IMR-90 (cell line): Measurements from ENCODE around the gene ARHGAP19. TPM values are rescaled to one million over a fixed set of nuclear protein-coding genes. Genes with fewer than 3 reads are reported as not detected.
A peak's percentile ranks its signal among the peaks of the same experiment; 100 is the strongest.

ENCODE experiments used
- ATAC-seq: fragments of 200-7000 bp; cut with Tn5 transposase; 2 replicates; pipeline ENCODE4 v1.9.1; 2020; ENCODE audit warnings: low read depth, mild to moderate bottlenecking, moderate library complexity
- BruUV-seq: library from RNA; stranded (reverse); fragments of 400-500 nt; replicated peaks from 2 replicates; lab custom pipeline; 2021; lab: Mats Ljungman, UMichigan
- CTCF ChIA-PET: fragments of 300-600 bp; formaldehyde crosslinking; extraction: SDS; loops from one replicate; lab custom pipeline; 2021; ENCODE audit warnings: antibody characterized with exemption; lab: Yijun Ruan, JAX
- POLR2A ChIA-PET: fragments of 300-600 bp; sonication (Branson Sonifier 250); formaldehyde crosslinking; loops from one replicate; lab custom pipeline; 2022; ENCODE audit warnings: antibody characterized with exemption; ENCODE audit not compliant: unreplicated experiment; lab: Charles Lee
- DNase-seq: peaks from one replicate; pipeline ENCODE4 v3.0.0; 2013
- H2AFZ ChIP-seq: replicated peaks from 2 replicates; pipeline ENCODE3; 2013; ENCODE audit warnings: low read length, mild to moderate bottlenecking; ENCODE audit not compliant: poor library complexity
- H2AK5ac ChIP-seq: 2 replicates; pipeline ENCODE4 v1.6.1; 2013; ENCODE audit warnings: low read depth, low read length, inconsistent platforms
- H2AK9ac ChIP-seq: replicated peaks from 2 replicates; pipeline ENCODE3; 2013; ENCODE audit warnings: mild to moderate bottlenecking, low read depth, low read length, moderate library complexity; ENCODE audit not compliant: poor library complexity
- H2BK120ac ChIP-seq: 2 replicates; pipeline ENCODE4 v1.6.1; 2013; ENCODE audit warnings: low read depth, low read length, inconsistent platforms
- H2BK15ac ChIP-seq: 3 replicates; pipeline ENCODE4 v1.6.1; 2013; ENCODE audit warnings: low read depth, low read length, inconsistent platforms
- H2BK20ac ChIP-seq: 2 replicates; pipeline ENCODE4 v1.6.1; 2013; ENCODE audit warnings: low read depth, mild to moderate bottlenecking, inconsistent platforms, low read length, moderate library complexity
- H2BK5ac ChIP-seq: 2 replicates; pipeline ENCODE4 v1.6.1; 2013; ENCODE audit warnings: mild to moderate bottlenecking, low read depth, low read length, inconsistent platforms; ENCODE audit not compliant: poor library complexity, severe bottlenecking
- H3K14ac ChIP-seq: replicated peaks from 2 replicates; pipeline ENCODE4 v1.6.1; 2013; ENCODE audit warnings: low read depth, low read length, inconsistent platforms
- H3K18ac ChIP-seq: 2 replicates; pipeline ENCODE4 v1.6.1; 2013; ENCODE audit warnings: low read depth, low read length, control low read depth
- H3K23ac ChIP-seq: 2 replicates; pipeline ENCODE4 v1.6.1; 2013; ENCODE audit warnings: low read depth, low read length, inconsistent platforms
- H3K27ac ChIP-seq: 2 replicates; pipeline ENCODE4 v1.5.1; 2013; ENCODE audit warnings: mild to moderate bottlenecking, control low read depth, low read length; ENCODE audit not compliant: insufficient read depth
- H3K27me3 ChIP-seq: 2 replicates; pipeline ENCODE4 v1.6.1; 2013; ENCODE audit warnings: low read length; ENCODE audit not compliant: control insufficient read depth, insufficient read depth
- H3K36me3 ChIP-seq: 2 replicates; pipeline ENCODE4 v1.6.1; 2013; ENCODE audit warnings: low read length, mixed read lengths; ENCODE audit not compliant: control insufficient read depth, insufficient read depth
- H3K4ac ChIP-seq: 2 replicates; pipeline ENCODE4 v1.6.1; 2013; ENCODE audit warnings: low read depth, low read length, inconsistent platforms
- H3K4me1 ChIP-seq: 2 replicates; pipeline ENCODE4 v1.6.1; 2013; ENCODE audit warnings: low read length, mixed read lengths; ENCODE audit not compliant: control insufficient read depth, insufficient read depth
- H3K4me2 ChIP-seq: 2 replicates; pipeline ENCODE4 v1.6.1; 2013; ENCODE audit warnings: low read depth, mild to moderate bottlenecking, control low read depth, low read length, moderate library complexity
- H3K4me3 ChIP-seq: 2 replicates; pipeline ENCODE4 v1.5.1; 2013; ENCODE audit warnings: low read depth, mild to moderate bottlenecking, control low read depth, low read length, moderate library complexity; ENCODE audit not compliant: insufficient read depth
- H3K56ac ChIP-seq: 2 replicates; pipeline ENCODE4 v1.6.1; 2013; ENCODE audit warnings: low read length, inconsistent platforms; ENCODE audit not compliant: insufficient read depth; ENCODE audit errors: extremely low read depth
- H3K79me1 ChIP-seq, 2 experiments: 2 replicates each; pipeline ENCODE4 v1.6.1; 2013; ENCODE audit warnings: low read length in 2 of 2, inconsistent platforms in 1 of 2, low read depth in 1 of 2
- H3K9ac ChIP-seq: 2 replicates; pipeline ENCODE4 v1.6.1; 2013; ENCODE audit warnings: low read depth, low read length, control low read depth
- H3K9me1 ChIP-seq: 2 replicates; pipeline ENCODE4 v1.6.1; 2013; ENCODE audit warnings: low read length, inconsistent platforms; ENCODE audit not compliant: insufficient read depth
- H3K9me3 ChIP-seq: 2 replicates; pipeline ENCODE4 v1.6.1; 2013; ENCODE audit warnings: low read length; ENCODE audit not compliant: control insufficient read depth, insufficient read depth
- H4K20me1 ChIP-seq: 2 replicates; pipeline ENCODE4 v1.6.1; 2013; ENCODE audit warnings: low read length, inconsistent platforms; ENCODE audit not compliant: insufficient read depth
- H4K5ac ChIP-seq: 2 replicates; pipeline ENCODE4 v1.6.1; 2013; ENCODE audit warnings: mild to moderate bottlenecking, low read depth, low read length, control low read depth
- H4K8ac ChIP-seq, 2 experiments: 2 replicates each; pipeline ENCODE4 v1.6.1; 2013; ENCODE audit warnings: low read depth in 2 of 2, low read length in 2 of 2, control low read depth in 1 of 2, inconsistent platforms in 1 of 2
- H4K91ac ChIP-seq: 2 replicates; pipeline ENCODE4 v1.6.1; 2013; ENCODE audit warnings: low read depth, low read length, inconsistent platforms; ENCODE audit not compliant: insufficient read depth
- BHLHE40 ChIP-seq: fragments of 150-350 bp; IDR thresholded peaks from 2 replicates; pipeline ENCODE4 v1.6.1; 2016; ENCODE audit warnings: mild to moderate bottlenecking, low read depth, low read length
- CEBPB ChIP-seq: IDR thresholded peaks from 2 replicates; pipeline ENCODE4 v1.6.1; 2012; ENCODE audit warnings: low read depth, low read length, improper control_type of control experiment
- WGBS, 2 experiments: methylation state at CpG; one replicate each; pipeline versions ENCODE4 v1.1.5 to v1.1.7; 2013; ENCODE audit warnings: missing lambda C conversion rate in 2 of 2; ENCODE audit not compliant: insufficient read length in 1 of 2; ENCODE audit errors: extremely low coverage in 2 of 2; 5-methylcytosine and 5-hydroxymethylcytosine counted together
- dilution Hi-C: fragments of 300-500 bp; cut with HindIII; formaldehyde crosslinking; loops from one replicate; pipeline ENCODE4 v1.14.3; 2018; ENCODE audit warnings: low sequenced_read_pairs; ENCODE audit not compliant: unreplicated experiment
- in situ Hi-C: fragments of 300-500 bp; cut with MboI; formaldehyde crosslinking; loops from 3 replicates; pipeline ENCODE4 v1.14.3; 2019; ENCODE audit warnings: low sequenced_read_pairs, inconsistent platforms, mixed read lengths
- intact Hi-C: fragments of 100-400 bp; cut with micrococcal nuclease; formaldehyde crosslinking; loops from 2 replicates; pipeline ENCODE4 v1.10.0; 2022
- polyA plus RNA-seq, 3 experiments: library from polyadenylated mRNA; depleted of rRNA; stranded (reverse); fragments of >200 nt; gene quantifications; 2 replicates each; pipeline ENCODE4 v1.2.3, GENCODE V29; 2012; ENCODE audit warnings: low replicate concordance in 1 of 3
- total RNA-seq: library from RNA; depleted of rRNA; stranded (reverse); fragments of >200 nt; gene quantifications from 2 replicates; pipeline ENCODE4 v1.2.3, GENCODE V29; 2012

Gene ARHGAP19
- total and polyA plus RNA-seq, 2 of the 4 experiments (the other 2 are of a cell fraction), result 6.3 to 7.0 TPM

DNA sequence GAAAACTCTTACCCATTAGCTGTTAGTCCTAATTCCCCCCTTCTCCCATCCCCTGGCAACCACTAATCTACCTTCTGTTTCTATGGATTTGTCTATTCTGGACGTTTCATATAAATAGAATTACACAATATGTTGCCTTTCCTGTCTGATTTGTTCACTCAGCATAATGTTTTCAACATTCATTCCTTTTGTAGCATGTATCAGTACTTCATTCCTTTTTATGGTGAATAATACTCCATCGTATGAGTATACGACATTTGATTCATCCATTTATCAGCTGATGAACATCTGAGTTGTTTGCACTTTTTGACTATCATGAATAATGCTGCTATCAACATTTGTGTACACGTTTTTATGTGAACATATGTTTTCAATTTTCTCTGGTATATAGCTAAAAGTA, 22.2 kb upstream of the ARHGAP19 start:
- Histone ChIP-seq H4K5ac (no peak overlapping the region), H3K4me3 (no peak overlapping the region), H3K14ac (no peak overlapping the region), H3K4ac (no peak overlapping the region), H4K8ac (no peak overlapping the region), H4K91ac (no peak overlapping the region), H2BK120ac (no peak overlapping the region), H2BK20ac (no peak overlapping the region), H3K27me3 (no peaks in the 10 kb centered on the region), H3K4me1 (no peaks in the 10 kb centered on the region), H2BK15ac (no peak overlapping the region), H4K20me1 (no peaks in the 10 kb centered on the region), H2AK9ac (no peak overlapping the region), H3K4me2 (no peak overlapping the region), H3K27ac (no peak overlapping the region), H2AK5ac (no peak overlapping the region), H3K9ac (no peak overlapping the region), H3K36me3 (no peaks in the 10 kb centered on the region), H2BK5ac (no peak overlapping the region), H3K9me3 (no peaks in the 10 kb centered on the region), H3K23ac (no peak overlapping the region), H3K9me1 (no peaks in the 10 kb centered on the region), H3K56ac (no peak overlapping the region), H3K18ac (no peak overlapping the region), H2AFZ (no peak overlapping the region), H3K79me1 (no peaks in the 10 kb centered on the region)
- no peak for TF ChIP-seq BHLHE40
- TF ChIP-seq CEBPB, result peak; percentile 24; the same call in 1 of the 2 replicates
- CTCF ChIA-PET, result interaction anchor here (1.1 kb wide), 1 partner anchor 13 kb away, joined by 3 read pairs; no protein-coding TSS in a partner anchor
- no TSS peak for BruUV-seq
- no peak for ATAC-seq
- intact Hi-C loops (no loop called here), dilution Hi-C loops (no loop called here), in situ Hi-C loops (no loop called here)
- POLR2A ChIA-PET, result no interaction called here
- WGBS, 2 experiments, result 100% methylated on average over 1 of the region's 4 CpGs; no CpG with 5 or more reads in 1 of the 2 experiments
- no peak for DNase-seq
